Activated CD4-positive, alpha-beta T cell treated with anti-CD3 and anti-CD28 coated beads for 36 hours (primary cell): ENCODE measurements around the gene BACH1. TPM values are rescaled to one million over a fixed set of nuclear protein-coding genes. Genes with fewer than 3 reads are reported as not detected.

Experiments
- ATAC-seq: fragments of 200-7000 bp; cut with Tn5 transposase; one replicate; pipeline ENCODE4 v1.10.0; 2021; ENCODE audit warnings: mild to moderate bottlenecking, moderate library complexity
- CTCF ChIA-PET: fragments of 350-600 bp; sonication (Branson Sonifier 250); formaldehyde crosslinking; loops from one replicate; lab custom pipeline; 2021; ENCODE audit warnings: antibody characterized with exemption; lab: Charles Lee
- POLR2A ChIA-PET: fragments of 350-600 bp; sonication (Branson Sonifier 250); formaldehyde crosslinking; loops from one replicate; lab custom pipeline; 2021; ENCODE audit warnings: antibody characterized with exemption, inconsistent platforms; lab: Charles Lee
- DNase-seq: peaks from one replicate; pipeline ENCODE4 v3.0.0-alpha.2; 2020
- H3K27ac Mint-ChIP-seq: one replicate; pipeline ENCODE4 v1.8.0; 2021; ENCODE audit warnings: mixed read lengths
- H3K27me3 Mint-ChIP-seq: one replicate; pipeline ENCODE4 v1.8.0; 2021; ENCODE audit warnings: mixed read lengths
- H3K36me3 Mint-ChIP-seq: one replicate; pipeline ENCODE4 v1.8.0; 2021; ENCODE audit warnings: low read depth, mixed read lengths
- H3K4me1 Mint-ChIP-seq: one replicate; pipeline ENCODE4 v1.8.0; 2021; ENCODE audit warnings: mixed read lengths
- H3K4me3 Mint-ChIP-seq: one replicate; pipeline ENCODE4 v1.8.0; 2021; ENCODE audit warnings: mild to moderate bottlenecking, moderate library complexity, mixed read lengths
- H3K9me3 Mint-ChIP-seq: one replicate; pipeline ENCODE4 v1.8.0; 2021; ENCODE audit warnings: low read depth, mixed read lengths
- intact Hi-C, 2 experiments: fragments of 100-400 bp; cut with DNase I in 1 of 2; cut with micrococcal nuclease in 1 of 2; formaldehyde crosslinking; loops; one replicate each; pipeline versions ENCODE4 v1.14.2 to v1.15.1; 2022 to 2024; cut with DNase I, micrococcal nuclease
- total RNA-seq, 2 experiments: library from RNA; stranded (reverse); gene quantifications; one replicate each; pipeline ENCODE4 v1.2.3, GENCODE V29; 2021

BACH1 gene
- total RNA-seq, 2 experiments from 2014 or later: 24.1 to 27.0 TPM

GRCh38 chr21:29295066-29295650 lies 3.6 kb upstream of the BACH1 start:
- ChIA-PET CTCF (interaction anchor here (0.6 to 1.6 kb wide), 2 partner anchors 53 to 329 kb away, joined by 3 read pairs; no protein-coding TSS in a partner anchor), POLR2A (interaction anchor here (0.9 kb wide), 1 partner anchor 75 kb away, joined by 3 read pairs; no protein-coding TSS in a partner anchor)
- Mint-ChIP-seq H3K36me3 (peaks cover 16% of the 10 kb centered on the region), H3K4me1 (peaks cover 31% of the 10 kb centered on the region), H3K27ac (peak overlapping the region; percentile 49), H3K4me3 (no peak overlapping the region), H3K27me3 (no peaks in the 10 kb centered on the region), H3K9me3 (peaks cover 9% of the 10 kb centered on the region)
- DNase-seq (peak; percentile 38), ATAC-seq (no peak)
- intact Hi-C loops: loop anchor here in 1 of 2 experiments (5.0 kb wide), 2 partner anchors 43 to 77 kb away; no protein-coding TSS in a partner anchor

DNA sequence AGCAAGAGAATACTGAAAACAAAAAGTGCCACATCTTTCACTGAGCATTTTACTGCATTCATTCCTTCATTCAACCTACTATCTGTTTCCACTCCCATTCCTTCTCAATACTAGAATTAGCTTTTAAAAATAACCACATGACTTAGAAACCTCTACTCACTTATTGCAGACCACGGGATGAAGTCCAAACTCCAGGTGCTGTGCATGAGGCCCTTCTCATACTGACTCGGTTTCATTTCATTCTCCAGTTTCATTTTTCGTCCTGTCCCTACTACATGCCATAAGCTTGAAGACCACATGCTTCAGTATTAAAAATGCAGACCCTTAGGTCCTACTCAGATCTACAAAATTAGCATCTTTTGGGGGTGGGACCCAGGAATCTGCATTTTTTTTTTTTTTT lies 2.3 kb upstream of the BACH1 start:
- peaks cover 9% of the 10 kb centered on the region for H3K9me3 Mint-ChIP-seq
- H3K36me3 Mint-ChIP-seq: peaks cover 21% of the 10 kb centered on the region
- ChIA-PET POLR2A (no interaction called here), CTCF (interaction anchor here (1.6 kb wide), 1 partner anchor 54 kb away, joined by 3 read pairs; no protein-coding TSS in a partner anchor)
- ATAC-seq (no peak), DNase-seq (no peak)
- H3K4me1 Mint-ChIP-seq: peaks cover 41% of the 10 kb centered on the region
- intact Hi-C loops: loop anchor here (2.0 to 5.0 kb wide), 3 partner anchors 44 to 412 kb away; a partner anchor contains a TSS
- H3K27ac Mint-ChIP-seq: no peak overlapping the region
- no peak overlapping the region for H3K4me3 Mint-ChIP-seq
- no peaks in the 10 kb centered on the region for H3K27me3 Mint-ChIP-seq

GRCh38 chr21:29297483-29298347 lies 1.0 kb upstream of the BACH1 start:
- peaks cover 54% of the 10 kb centered on the region for H3K4me1 Mint-ChIP-seq
- peaks cover 9% of the 10 kb centered on the region for H3K9me3 Mint-ChIP-seq
- H3K27me3 Mint-ChIP-seq: no peaks in the 10 kb centered on the region
- ATAC-seq (no peak), DNase-seq (no peak)
- H3K4me3 Mint-ChIP-seq: peak overlapping the region; percentile 49
- ChIA-PET CTCF (interaction anchor here (0.7 to 1.2 kb wide), 3 partner anchors 8 to 132 kb away, joined by 3 read pairs; no protein-coding TSS in a partner anchor), POLR2A (interaction anchor here (0.8 to 3.5 kb wide), 4 partner anchors 12 to 224 kb away, joined by 3 to 23 read pairs (median 10); partner anchors contain the start of gene CCT8)
- intact Hi-C loops: loop anchor here (1.0 to 5.0 kb wide), 13 partner anchors 45 to 413 kb away; partner anchors contain the start of genes CCT8 (in 1 of the 2) and USP16 (in 1 of the 2)
- peaks cover 21% of the 10 kb centered on the region for H3K36me3 Mint-ChIP-seq
- H3K27ac Mint-ChIP-seq: no peak overlapping the region

GRCh38 chr21:29299046-29299915 lies 559 bp downstream of the BACH1 start:
- POLR2A ChIA-PET: interaction anchor here (0.8 to 3.5 kb wide), 14 partner anchors 9 to 275 kb away, joined by 3 to 23 read pairs (median 6); partner anchors contain the start of genes CCT8 and USP16
- Mint-ChIP-seq H3K9me3 (peaks cover 8% of the 10 kb centered on the region), H3K4me1 (peaks cover 62% of the 10 kb centered on the region), H3K27ac (peak overlapping the region; percentile 96), H3K27me3 (no peaks in the 10 kb centered on the region), H3K4me3 (peak overlapping the region; percentile 87), H3K36me3 (peaks cover 21% of the 10 kb centered on the region)
- peak; percentile 85 for DNase-seq
- CTCF ChIA-PET: interaction anchor here (0.5 to 2.5 kb wide), 12 partner anchors 38 to 224 kb away, joined by 3 to 11 read pairs (median 5); no protein-coding TSS in a partner anchor
- ATAC-seq: peak; percentile 64
- intact Hi-C loops: loop anchor here (1.0 to 5.0 kb wide), 7 partner anchors 47 to 358 kb away; partner anchors contain the start of gene CCT8 (in 1 of the 2)

DNA sequence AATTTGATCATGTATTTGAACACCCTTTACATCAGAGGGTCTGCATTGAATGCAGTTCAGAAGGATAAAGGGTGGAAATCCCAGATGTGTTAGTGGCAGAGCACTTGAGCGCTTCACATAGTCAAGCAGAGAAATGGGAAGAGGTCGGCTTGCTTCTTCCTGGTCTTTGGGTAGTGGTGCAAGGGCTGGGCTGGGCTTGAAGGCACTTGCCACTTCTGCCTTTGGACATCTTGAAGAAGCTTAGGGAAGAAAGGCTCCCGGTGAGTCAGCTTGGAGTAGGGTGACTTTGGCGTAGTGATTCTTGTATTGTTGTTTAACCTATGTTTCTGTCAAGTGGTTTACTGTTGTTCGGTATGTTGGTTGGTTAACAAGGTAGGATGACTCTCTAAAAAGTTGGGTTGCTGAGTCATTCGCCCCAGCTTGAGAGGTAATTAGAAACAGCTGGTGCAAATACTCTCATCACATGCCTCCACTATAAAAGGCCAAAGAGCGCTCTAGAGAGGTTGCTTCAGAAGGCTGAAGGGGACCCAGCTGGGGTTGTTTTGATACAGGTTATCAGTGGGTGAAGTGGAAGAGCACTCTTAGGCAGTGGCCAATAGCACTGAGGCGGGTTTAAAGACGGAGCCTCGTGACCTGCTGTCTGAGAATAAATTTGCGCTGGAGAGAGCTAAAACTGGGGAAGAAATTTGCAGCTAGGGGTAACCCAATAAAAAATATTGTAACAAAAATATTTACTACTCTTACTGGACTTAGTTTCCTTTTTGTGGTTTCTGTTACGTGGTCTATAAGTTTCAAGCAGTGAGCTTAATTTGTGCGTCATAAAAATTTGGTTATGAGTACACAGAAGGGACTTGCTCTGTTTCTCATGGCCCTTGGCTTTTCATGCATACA lies 1.4 kb downstream of the BACH1 start:
- ChIA-PET POLR2A (interaction anchor here (0.6 to 3.5 kb wide), 19 partner anchors 8 to 276 kb away, joined by 3 to 23 read pairs (median 4); partner anchors contain the start of genes CCT8 and USP16), CTCF (interaction anchor here (0.5 to 2.5 kb wide), 16 partner anchors 10 to 225 kb away, joined by 3 to 11 read pairs (median 4); no protein-coding TSS in a partner anchor)
- intact Hi-C loops: loop anchor here (1.0 to 5.0 kb wide), 15 partner anchors 42 to 1832 kb away; partner anchors contain the start of gene CCT8 (in 1 of the 2)
- DNase-seq (peak; percentile 69), ATAC-seq (peak; percentile 45)
- Mint-ChIP-seq H3K27ac (peak overlapping the region; percentile 96), H3K36me3 (peaks cover 20% of the 10 kb centered on the region), H3K4me3 (peak overlapping the region; percentile 87), H3K27me3 (no peaks in the 10 kb centered on the region), H3K4me1 (peaks cover 63% of the 10 kb centered on the region), H3K9me3 (peaks cover 7% of the 10 kb centered on the region)

DNA sequence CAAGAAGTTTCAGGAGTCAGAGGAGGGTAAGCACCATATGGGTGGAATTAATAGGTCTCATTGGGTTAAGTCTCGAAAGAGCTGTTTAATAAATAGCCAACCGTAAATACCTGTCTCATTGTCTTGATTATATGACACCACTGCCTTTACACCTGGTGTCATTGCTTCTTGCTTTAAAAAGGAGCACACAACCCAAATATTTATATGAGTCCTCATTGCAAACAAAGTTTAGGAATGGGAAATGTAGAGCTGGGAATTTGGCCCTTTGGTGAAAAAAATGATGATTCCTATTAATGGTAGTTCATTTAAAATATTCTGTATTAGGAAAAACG lies 2.1 kb downstream of the BACH1 start:
- peaks cover 3% of the 10 kb centered on the region for H3K9me3 Mint-ChIP-seq
- POLR2A ChIA-PET: interaction anchor here (0.6 to 3.5 kb wide), 13 partner anchors 18 to 276 kb away, joined by 3 to 23 read pairs (median 7); partner anchors contain the start of genes CCT8 and USP16
- H3K36me3 Mint-ChIP-seq: peaks cover 20% of the 10 kb centered on the region
- no peak for DNase-seq
- peaks cover 62% of the 10 kb centered on the region for H3K4me1 Mint-ChIP-seq
- no peaks in the 10 kb centered on the region for H3K27me3 Mint-ChIP-seq
- CTCF ChIA-PET: interaction anchor here (0.9 to 2.5 kb wide), 11 partner anchors 11 to 225 kb away, joined by 3 to 11 read pairs (median 5); no protein-coding TSS in a partner anchor
- ATAC-seq: no peak
- intact Hi-C loops: loop anchor here (1.0 to 5.0 kb wide), 8 partner anchors 42 to 1832 kb away; a partner anchor contains a TSS
- H3K4me3 Mint-ChIP-seq: peak overlapping the region; percentile 87
- peak overlapping the region; percentile 96 for H3K27ac Mint-ChIP-seq

DNA sequence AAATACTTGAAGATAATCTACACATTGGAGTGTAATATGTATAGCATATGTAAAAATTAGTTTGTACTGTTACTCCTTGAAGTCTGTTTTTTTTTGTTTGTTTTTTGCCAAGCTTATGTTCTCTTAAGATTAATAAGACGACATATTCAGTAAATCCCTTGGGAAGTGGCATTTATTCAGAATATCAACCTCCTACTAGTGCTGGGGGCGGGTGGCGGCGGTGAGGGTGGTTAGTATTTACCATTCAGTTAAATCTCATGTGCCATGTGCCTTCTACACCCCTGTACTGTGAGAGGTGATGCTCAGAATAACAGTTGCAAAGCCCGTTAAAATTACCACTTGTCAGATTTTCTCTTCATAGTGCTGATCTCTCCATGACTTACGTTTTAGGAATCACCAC lies 3.0 kb downstream of the BACH1 start:
- H3K4me1 Mint-ChIP-seq: peaks cover 68% of the 10 kb centered on the region
- ChIA-PET CTCF (interaction anchor here (0.9 to 1.6 kb wide), 2 partner anchors 70 to 110 kb away, joined by 3 read pairs; no protein-coding TSS in a partner anchor), POLR2A (interaction anchor here (0.5 to 2.7 kb wide), 3 partner anchors 17 to 1893 kb away, joined by 3 to 11 read pairs (median 3); no protein-coding TSS in a partner anchor)
- intact Hi-C loops: loop anchor here (2.0 to 5.0 kb wide), 2 partner anchors 223 to 1831 kb away; no protein-coding TSS in a partner anchor
- ATAC-seq: no peak
- peaks cover 18% of the 10 kb centered on the region for H3K36me3 Mint-ChIP-seq
- H3K27ac Mint-ChIP-seq: no peak overlapping the region
- DNase-seq: no peak
- H3K9me3 Mint-ChIP-seq: peaks cover 3% of the 10 kb centered on the region
- no peak overlapping the region for H3K4me3 Mint-ChIP-seq
- no peaks in the 10 kb centered on the region for H3K27me3 Mint-ChIP-seq

DNA sequence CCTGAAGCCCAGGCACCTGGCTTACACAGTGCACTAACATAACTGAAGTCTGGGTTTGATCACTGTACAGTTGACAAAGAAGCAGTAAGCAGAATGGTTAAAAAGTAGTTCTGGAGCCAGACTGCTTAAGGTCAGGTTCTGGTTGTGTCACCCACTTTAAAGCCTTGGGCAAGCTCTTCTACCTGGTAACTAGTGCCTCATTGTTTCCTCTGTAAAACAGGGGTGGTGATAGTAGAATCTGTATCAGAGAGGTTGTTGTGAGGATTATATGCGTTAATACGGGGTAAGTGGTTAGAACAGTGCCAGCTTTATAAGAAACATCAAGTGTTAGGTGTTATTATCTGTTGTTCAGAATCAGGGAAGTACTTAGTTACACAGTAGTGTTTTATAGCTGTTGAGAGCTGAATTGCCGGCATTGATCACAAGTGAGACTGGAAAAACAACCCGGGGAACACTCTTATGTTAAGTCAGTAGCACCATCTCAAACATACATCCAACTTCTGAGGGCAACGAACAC lies 3.7 kb downstream of the BACH1 start:
- Mint-ChIP-seq H3K36me3 (peaks cover 17% of the 10 kb centered on the region), H3K4me3 (no peak overlapping the region), H3K4me1 (peaks cover 74% of the 10 kb centered on the region), H3K27me3 (no peaks in the 10 kb centered on the region), H3K27ac (peak overlapping the region; percentile 24), H3K9me3 (peaks cover 2% of the 10 kb centered on the region)
- ChIA-PET CTCF (interaction anchor here (0.9 to 1.8 kb wide), 4 partner anchors 15 to 69 kb away, joined by 3 to 7 read pairs (median 5); no protein-coding TSS in a partner anchor), POLR2A (interaction anchor here (0.5 to 0.6 kb wide), 2 partner anchors 226 to 1923 kb away, joined by 3 read pairs; no protein-coding TSS in a partner anchor)
- DNase-seq (no peak), ATAC-seq (no peak)
- intact Hi-C loops: loop anchor here in 1 of 2 experiments (5.0 kb wide), 1 partner anchor 1830 kb away; no protein-coding TSS in a partner anchor

DNA sequence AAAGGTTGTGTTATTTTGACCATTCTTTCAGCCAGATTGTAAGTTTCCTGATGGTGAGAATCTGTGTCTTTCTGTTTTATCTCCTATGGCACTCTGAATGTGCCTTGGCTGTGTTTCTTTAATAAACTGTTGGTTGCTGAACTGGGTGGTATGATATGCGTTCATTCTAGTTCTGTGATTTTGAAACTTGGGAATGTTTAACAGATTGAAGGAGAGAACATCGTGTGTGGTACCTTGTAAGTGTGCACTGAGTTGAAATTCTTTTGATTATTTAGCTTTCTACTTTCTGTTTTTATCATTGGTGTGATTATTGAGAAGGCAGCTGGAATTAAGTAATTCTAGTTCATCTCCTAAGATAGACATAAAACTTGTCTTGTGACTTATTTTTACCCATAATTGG lies 4.6 kb downstream of the BACH1 start:
- no peaks in the 10 kb centered on the region for H3K9me3 Mint-ChIP-seq
- ChIA-PET POLR2A (no interaction called here), CTCF (interaction anchor here (1.2 to 1.8 kb wide), 4 partner anchors 10 to 45 kb away, joined by 3 to 7 read pairs (median 5); no protein-coding TSS in a partner anchor)
- peak overlapping the region; percentile 51 for H3K27ac Mint-ChIP-seq
- ATAC-seq (no peak), DNase-seq (no peak)
- intact Hi-C loops: loop anchor here in 1 of 2 experiments (5.0 kb wide), 1 partner anchor 1829 kb away; no protein-coding TSS in a partner anchor
- H3K27me3 Mint-ChIP-seq: no peaks in the 10 kb centered on the region
- no peak overlapping the region for H3K4me3 Mint-ChIP-seq
- peaks cover 17% of the 10 kb centered on the region for H3K36me3 Mint-ChIP-seq
- peaks cover 80% of the 10 kb centered on the region for H3K4me1 Mint-ChIP-seq
